ENCODE data around the gene SUPT3H.

Gene SUPT3H

GRCh38 chr6:45387236-45387635 lies 9.5 kb upstream of the SUPT3H start:
- no peak for DNase-seq
- Histone ChIP-seq H3K36me3 (ENCODE audit: control insufficient read depth in 4 of 4, insufficient read depth in 4 of 4, low read length in 3 of 4) (no peaks in the 10 kb centered on the region), H3K4me3 (ENCODE audit: control insufficient read depth in 1 of 7, extremely low read depth in 1 of 7, insufficient read depth in 4 of 7, low read depth in 2 of 7, low read length in 6 of 7) (no peak overlapping the region), H3K27me3 (replicated peaks in 2 of 5; ENCODE audit: control insufficient read depth in 4 of 5, insufficient read depth in 5 of 5, low read length in 4 of 5) (no peaks in the 10 kb centered on the region), H3K4me1 (ENCODE audit: control extremely low read depth in 1 of 4, control insufficient read depth in 4 of 4, insufficient read depth in 4 of 4, low read length in 3 of 4) (no peaks in the 10 kb centered on the region), H3K27ac (ENCODE audit: insufficient read depth in 1 of 2, low read depth in 1 of 2, low read length in 2 of 2, poor library complexity in 1 of 2, severe bottlenecking in 2 of 2) (no peak overlapping the region), H3K9me3 (ENCODE audit: control extremely low read depth in 1 of 5, control insufficient read depth in 4 of 5, insufficient read depth in 2 of 5, low read depth in 1 of 5, low read length in 4 of 5) (no peaks in the 10 kb centered on the region)
- CTCF ChIA-PET, result no interaction called here
- POLR2A ChIA-PET, result no interaction called here
- 97% methylated on average over 5 of the region's 5 CpGs for WGBS (ENCODE audit: insufficient coverage)

GRCh38 chr6:45386501-45386900 lies 8.8 kb upstream of the SUPT3H start:
- Histone ChIP-seq H3K9me3 (ENCODE audit: control extremely low read depth in 1 of 5, control insufficient read depth in 4 of 5, insufficient read depth in 2 of 5, low read depth in 1 of 5, low read length in 4 of 5) (no peaks in the 10 kb centered on the region), H3K27me3 (replicated peaks in 2 of 5; ENCODE audit: control insufficient read depth in 4 of 5, insufficient read depth in 5 of 5, low read length in 4 of 5) (no peaks in the 10 kb centered on the region), H3K4me1 (ENCODE audit: control extremely low read depth in 1 of 4, control insufficient read depth in 4 of 4, insufficient read depth in 4 of 4, low read length in 3 of 4) (no peaks in the 10 kb centered on the region), H3K36me3 (ENCODE audit: control insufficient read depth in 4 of 4, insufficient read depth in 4 of 4, low read length in 3 of 4) (no peaks in the 10 kb centered on the region), H3K4me3 (ENCODE audit: control insufficient read depth in 1 of 7, extremely low read depth in 1 of 7, insufficient read depth in 4 of 7, low read depth in 2 of 7, low read length in 6 of 7) (no peak overlapping the region), H3K27ac (ENCODE audit: insufficient read depth in 1 of 2, low read depth in 1 of 2, low read length in 2 of 2, poor library complexity in 1 of 2, severe bottlenecking in 2 of 2) (no peak overlapping the region)
- peak in 2 of 3 donors; percentile 28 to 40 for DNase-seq
- ChIA-PET POLR2A (no interaction called here), CTCF (interaction anchor here (0.8 to 1.0 kb wide), 2 partner anchors 12 to 21 kb away, joined by 3 read pairs; no protein-coding TSS in a partner anchor)
- WGBS (ENCODE audit: insufficient coverage), result 79% methylated on average over 3 of the region's 3 CpGs

- no peaks in the 10 kb centered on the region for H3K9me3 ChIP-seq (ENCODE audit: control extremely low read depth in 1 of 5, control insufficient read depth in 4 of 5, insufficient read depth in 2 of 5, low read depth in 1 of 5, low read length in 4 of 5)
- 100% methylated on average over 2 of the region's 2 CpGs for WGBS (ENCODE audit: insufficient coverage)
- peaks cover 3 to 13% (median 6%) of the 10 kb centered on the region in 4 experiments for H3K4me1 ChIP-seq (ENCODE audit: control extremely low read depth in 1 of 4, control insufficient read depth in 4 of 4, insufficient read depth in 4 of 4, low read length in 3 of 4)
- POLR2A ChIA-PET, result no interaction called here
- CTCF ChIA-PET, result interaction anchor here (1.3 kb wide), 1 partner anchor 728 kb away, joined by 4 read pairs; no protein-coding TSS in a partner anchor
- H3K36me3 ChIP-seq (ENCODE audit: control insufficient read depth in 4 of 4, insufficient read depth in 4 of 4, low read length in 3 of 4), result no peaks in the 10 kb centered on the region
- no peaks in the 10 kb centered on the region for H3K27me3 ChIP-seq (replicated peaks in 2 of 5; ENCODE audit: control insufficient read depth in 4 of 5, insufficient read depth in 5 of 5, low read length in 4 of 5)
- no peak overlapping the region for H3K27ac ChIP-seq (ENCODE audit: insufficient read depth in 1 of 2, low read depth in 1 of 2, low read length in 2 of 2, poor library complexity in 1 of 2, severe bottlenecking in 2 of 2)
- DNase-seq, result no peak
- H3K4me3 ChIP-seq (ENCODE audit: control insufficient read depth in 1 of 7, extremely low read depth in 1 of 7, insufficient read depth in 4 of 7, low read depth in 2 of 7, low read length in 6 of 7), result no peak overlapping the region
Observed at GRCh38 chr6:45382391-45382790, 4.7 kb upstream of the SUPT3H start.

GRCh38 chr6:45378334-45378926 lies 696 bp upstream of the SUPT3H start:
- no peaks in the 10 kb centered on the region for H3K27me3 ChIP-seq (replicated peaks in 2 of 5; ENCODE audit: control insufficient read depth in 4 of 5, insufficient read depth in 5 of 5, low read length in 4 of 5)
- no peaks in the 10 kb centered on the region for H3K36me3 ChIP-seq (ENCODE audit: control insufficient read depth in 4 of 4, insufficient read depth in 4 of 4, low read length in 3 of 4)
- ChIA-PET POLR2A (interaction anchor here (0.6 to 1.4 kb wide), 6 partner anchors 20 to 84 kb away, joined by 3 read pairs; no protein-coding TSS in a partner anchor), CTCF (interaction anchor here (1.1 to 1.6 kb wide), 2 partner anchors 41 to 544 kb away, joined by 3 to 11 read pairs; no protein-coding TSS in a partner anchor)
- H3K4me1 ChIP-seq (ENCODE audit: control extremely low read depth in 1 of 4, control insufficient read depth in 4 of 4, insufficient read depth in 4 of 4, low read length in 3 of 4), result peaks cover 9 to 24% (median 14%) of the 10 kb centered on the region in 4 experiments
- no peaks in the 10 kb centered on the region for H3K9me3 ChIP-seq (ENCODE audit: control extremely low read depth in 1 of 5, control insufficient read depth in 4 of 5, insufficient read depth in 2 of 5, low read depth in 1 of 5, low read length in 4 of 5)
- WGBS (ENCODE audit: insufficient coverage), result under 1% methylated on average over 16 of the region's 21 CpGs
- peak overlapping the region; percentile 63 to 99 (median 89) for H3K4me3 ChIP-seq (ENCODE audit: control insufficient read depth in 1 of 7, extremely low read depth in 1 of 7, insufficient read depth in 4 of 7, low read depth in 2 of 7, low read length in 6 of 7)
- DNase-seq, result peak; percentile 44 to 70 (median 62)
- H3K27ac ChIP-seq (ENCODE audit: insufficient read depth in 1 of 2, low read depth in 1 of 2, low read length in 2 of 2, poor library complexity in 1 of 2, severe bottlenecking in 2 of 2), result peak overlapping the region; percentile 92 to 97

GRCh38 chr6:45377043-45377553 lies 636 bp downstream of the SUPT3H start:
- Histone ChIP-seq H3K27me3 (replicated peaks in 2 of 5; ENCODE audit: control insufficient read depth in 4 of 5, insufficient read depth in 5 of 5, low read length in 4 of 5) (no peaks in the 10 kb centered on the region), H3K4me3 (ENCODE audit: control insufficient read depth in 1 of 7, extremely low read depth in 1 of 7, insufficient read depth in 4 of 7, low read depth in 2 of 7, low read length in 6 of 7) (peak overlapping the region; percentile 63 to 99 (median 89)), H3K9me3 (ENCODE audit: control extremely low read depth in 1 of 5, control insufficient read depth in 4 of 5, insufficient read depth in 2 of 5, low read depth in 1 of 5, low read length in 4 of 5) (no peaks in the 10 kb centered on the region), H3K27ac (ENCODE audit: insufficient read depth in 1 of 2, low read depth in 1 of 2, low read length in 2 of 2, poor library complexity in 1 of 2, severe bottlenecking in 2 of 2) (peak overlapping the region; percentile 92 to 97), H3K36me3 (ENCODE audit: control insufficient read depth in 4 of 4, insufficient read depth in 4 of 4, low read length in 3 of 4) (no peaks in the 10 kb centered on the region), H3K4me1 (ENCODE audit: control extremely low read depth in 1 of 4, control insufficient read depth in 4 of 4, insufficient read depth in 4 of 4, low read length in 3 of 4) (peaks cover 9 to 24% (median 14%) of the 10 kb centered on the region in 4 experiments)
- ChIA-PET POLR2A (interaction anchor here (1.4 kb wide), 1 partner anchor 42 kb away, joined by 3 read pairs; no protein-coding TSS in a partner anchor), CTCF (interaction anchor here (1.6 kb wide), 1 partner anchor 42 kb away, joined by 11 read pairs; no protein-coding TSS in a partner anchor)
- 0% methylated on average over 15 of the region's 21 CpGs for WGBS (ENCODE audit: insufficient coverage)
- peak in 1 of 3 donors; percentile 6 for DNase-seq

GRCh38 chr6:45376310-45377042 lies 1.3 kb downstream of the SUPT3H start:
- H3K36me3 ChIP-seq (ENCODE audit: control insufficient read depth in 4 of 4, insufficient read depth in 4 of 4, low read length in 3 of 4), result no peaks in the 10 kb centered on the region
- H3K9me3 ChIP-seq (ENCODE audit: control extremely low read depth in 1 of 5, control insufficient read depth in 4 of 5, insufficient read depth in 2 of 5, low read depth in 1 of 5, low read length in 4 of 5), result no peaks in the 10 kb centered on the region
- DNase-seq, result no peak
- ChIA-PET POLR2A (no interaction called here), CTCF (interaction anchor here (1.1 kb wide), 1 partner anchor 15 kb away, joined by 3 read pairs; no protein-coding TSS in a partner anchor)
- WGBS (ENCODE audit: insufficient coverage), result 36% methylated on average over 7 of the region's 11 CpGs
- H3K4me1 ChIP-seq (ENCODE audit: control extremely low read depth in 1 of 4, control insufficient read depth in 4 of 4, insufficient read depth in 4 of 4, low read length in 3 of 4), result peaks cover 9 to 24% (median 14%) of the 10 kb centered on the region in 4 experiments
- H3K27me3 ChIP-seq (replicated peaks in 2 of 5; ENCODE audit: control insufficient read depth in 4 of 5, insufficient read depth in 5 of 5, low read length in 4 of 5), result no peaks in the 10 kb centered on the region
- peak overlapping the region; percentile 92 to 97 for H3K27ac ChIP-seq (ENCODE audit: insufficient read depth in 1 of 2, low read depth in 1 of 2, low read length in 2 of 2, poor library complexity in 1 of 2, severe bottlenecking in 2 of 2)
- peak overlapping the region in 6 of 7 experiments; percentile 63 to 99 (median 90) for H3K4me3 ChIP-seq (ENCODE audit: control insufficient read depth in 1 of 7, extremely low read depth in 1 of 7, insufficient read depth in 4 of 7, low read depth in 2 of 7, low read length in 6 of 7)

Data from common myeloid progenitor, CD34-positive (primary cell).